Measurements from ENCODE around the gene TYW1.
"Not testable (repeated sequence)": the region's sequence is repeated elsewhere in the genome, so short reads cannot be mapped to it uniquely, and the experiment has no call there.

DNA sequence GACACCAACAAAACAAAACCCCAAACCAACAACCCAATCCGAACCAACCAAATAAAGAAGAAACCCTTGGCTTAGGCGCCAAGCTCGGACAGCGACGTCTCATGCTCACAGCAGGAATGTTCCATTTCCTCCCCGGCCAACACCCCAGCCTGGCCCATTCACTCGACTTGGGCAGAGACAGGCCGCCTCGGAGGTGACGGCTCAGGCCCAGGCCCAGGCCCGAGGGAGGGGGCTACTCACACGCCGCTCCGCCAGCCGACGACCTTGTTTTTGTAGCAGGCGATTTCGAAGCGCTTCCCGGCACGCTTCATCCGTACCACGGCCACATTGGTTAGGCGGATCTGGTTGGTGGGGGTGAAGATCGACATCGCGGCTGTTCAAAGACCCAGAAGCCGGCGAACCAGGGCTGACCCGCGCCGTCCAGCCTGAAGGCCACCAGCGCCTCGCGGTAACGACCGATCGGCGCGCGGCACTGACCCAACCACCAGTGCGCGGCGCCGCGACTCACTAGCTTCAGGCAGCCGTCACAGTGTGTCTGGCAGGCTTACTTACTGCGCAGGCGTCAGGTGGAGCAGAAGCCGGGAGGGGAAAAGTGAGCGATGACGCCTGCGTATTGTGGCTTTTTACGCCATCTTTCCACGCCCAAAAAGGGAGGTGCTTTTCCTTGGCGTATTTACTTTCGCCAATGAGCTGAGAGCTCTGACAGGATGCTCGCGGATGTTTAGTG is 1.4 kb upstream of the TYW1 start, which contains the start of gene SBDS:
- TF ChIP-seq, protein P1, sequence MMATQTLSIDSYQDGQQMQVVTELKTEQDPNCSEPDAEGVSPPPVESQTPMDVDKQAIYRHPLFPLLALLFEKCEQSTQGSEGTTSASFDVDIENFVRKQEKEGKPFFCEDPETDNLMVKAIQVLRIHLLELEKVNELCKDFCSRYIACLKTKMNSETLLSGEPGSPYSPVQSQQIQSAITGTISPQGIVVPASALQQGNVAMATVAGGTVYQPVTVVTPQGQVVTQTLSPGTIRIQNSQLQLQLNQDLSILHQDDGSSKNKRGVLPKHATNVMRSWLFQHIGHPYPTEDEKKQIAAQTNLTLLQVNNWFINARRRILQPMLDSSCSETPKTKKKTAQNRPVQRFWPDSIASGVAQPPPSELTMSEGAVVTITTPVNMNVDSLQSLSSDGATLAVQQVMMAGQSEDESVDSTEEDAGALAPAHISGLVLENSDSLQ (IDR thresholded peaks at IDR 0.05), result peak; percentile 28; the same call in 1 of the 2 replicates
- TF ChIP-seq FOXK2 (IDR thresholded peaks at IDR 0.05); BHLHE40 (IDR thresholded peaks at IDR 0.05; ENCODE audit: borderline replicate concordance); SP1 (IDR thresholded peaks at IDR 0.05); ELF4 (IDR thresholded peaks at IDR 0.05); LEF1 (IDR thresholded peaks at IDR 0.05; ENCODE audit: borderline replicate concordance); NFRKB (IDR thresholded peaks at IDR 0.05); SUZ12 (IDR thresholded peaks at IDR 0.05); ZNF384 (IDR thresholded peaks at IDR 0.05); CTBP1 (IDR thresholded peaks at IDR 0.05; ENCODE audit: borderline replicate concordance); ARNT (IDR thresholded peaks at IDR 0.05); TARDBP (IDR thresholded peaks at IDR 0.05); FOXM1 (IDR thresholded peaks at IDR 0.05; ENCODE audit: borderline replicate concordance): not testable (repeated sequence)
